Transverse colon (tissue), 4 donors: ENCODE data around the gene NPPB. TPM values are rescaled to one million over a fixed set of nuclear protein-coding genes. Genes with fewer than 3 reads are reported as not detected.

ENCODE experiments used
- DNase-seq: peaks from one replicate; pipeline ENCODE4 v3.0.0-alpha.2; 2019
- H3K27ac ChIP-seq, 4 donors: fragments of 200-600 bp; sonication (generic); 2 replicates each; pipeline ENCODE4 v1.5.1; 2016 to 2018; ENCODE audit warnings: inconsistent platforms in 4 of 4
- H3K27me3 ChIP-seq: fragments of 200-600 bp; sonication (generic); 2 replicates; pipeline ENCODE4 v1.5.1; 2017; ENCODE audit warnings: inconsistent platforms
- H3K36me3 ChIP-seq, 4 donors: fragments of 200-600 bp; sonication (generic); 2 replicates each; pipeline ENCODE4 v1.5.1; 2017 to 2019; ENCODE audit warnings: inconsistent platforms in 4 of 4
- H3K4me1 ChIP-seq, 4 donors: fragments of 200-600 bp; sonication (generic); 2 replicates each; pipeline ENCODE4 v1.5.1; 2017 to 2020; ENCODE audit warnings: inconsistent platforms in 4 of 4
- H3K4me3 ChIP-seq, 4 donors: fragments of 200-600 bp; sonication (generic); 1 replicate in 1 of 4; 2 replicates in 3 of 4; pipeline versions ENCODE4 v1.5.1 to v1.6.1; 2017 to 2019; ENCODE audit warnings: inconsistent platforms in 4 of 4
- H3K9me3 ChIP-seq, 2 donors: fragments of 200-600 bp; sonication (generic); 2 replicates each; pipeline ENCODE4 v1.5.1; 2017 to 2019; ENCODE audit warnings: inconsistent platforms in 2 of 2
- CTCF ChIP-seq, 5 experiments: fragments of 200-600 bp in 3 of 5; fragments of 450-650 bp in 2 of 5; sonication (generic) in 3 of 5; IDR thresholded peaks; 1 replicate in 2 of 5; 2 replicates in 3 of 5; pipeline ENCODE4 v1.5.1; 2016 to 2017; ENCODE audit warnings: antibody characterized with exemption in 5 of 5, inconsistent platforms in 3 of 5, mild to moderate bottlenecking in 2 of 5, moderate library complexity in 1 of 5
- EP300 ChIP-seq: sonication (generic); formaldehyde crosslinking; IDR thresholded peaks from one replicate; pipeline ENCODE4 v1.6.1; 2017; ENCODE audit warnings: antibody characterized with exemption, low read depth
- POLR2A ChIP-seq: fragments of 450-650 bp; IDR thresholded peaks from one replicate; pipeline ENCODE4 v1.6.1; 2016; ENCODE audit warnings: antibody characterized with exemption, mild to moderate bottlenecking, moderate library complexity
- POLR2AphosphoS5 ChIP-seq, 3 donors: sonication (generic); formaldehyde crosslinking; IDR thresholded peaks; one replicate each; pipeline ENCODE4 v1.6.1; 2016; ENCODE audit warnings: antibody characterized with exemption in 3 of 3
- WGBS, 2 donors: methylation state at CpG; one replicate each; pipeline ENCODE4 v1.1.5; 2018; ENCODE audit warnings: low coverage in 1 of 2; 5-methylcytosine and 5-hydroxymethylcytosine counted together
- in situ Hi-C, 4 donors: fragments of 200-750 bp; cut with MboI; loops; one replicate each; pipeline versions ENCODE4 v1.15.0 to v1.15.1; 2017; ENCODE audit warnings: low sequenced_read_pairs in 3 of 4, low pct_ligation_motif_present in 1 of 4, low pct_unique_long_range_greater_than_20kb in 1 of 4
- intact Hi-C: fragments of 100-400 bp; cut with DNase I; formaldehyde crosslinking; loops from one replicate; pipeline ENCODE4 v1.15.1; 2023; ENCODE audit warnings: low total_unique reads
- total RNA-seq, 4 donors: library from RNA; depleted of rRNA; stranded (reverse); fragments of >200 nt; gene quantifications; one replicate each; pipeline ENCODE4 v1.1.0, GENCODE V29; 2016

Gene NPPB
- total RNA-seq, 4 donors from 2014 or later = not detected

GRCh38 chr1:11856698-11857097 is 2.0 kb downstream of the NPPB start:
- Histone ChIP-seq H3K9me3 (no peaks in the 10 kb centered on the region), H3K4me3 (no peak overlapping the region), H3K4me1 (peaks cover 0 to 4% (median 0%) of the 10 kb centered on the region in 4 donors), H3K27ac (no peak overlapping the region), H3K27me3 (peaks cover 69% of the 10 kb centered on the region), H3K36me3 (no peaks in the 10 kb centered on the region)
- no peak for DNase-seq
- TF ChIP-seq EP300 (no peak), POLR2A (no peak), CTCF (IDR thresholded peaks at IDR 0.05) (no peak), POLR2AphosphoS5 (IDR thresholded peaks at IDR 0.05) (no peak)
- in situ Hi-C loops (no loop called here), intact Hi-C loops (no loop called here)
- 49% methylated on average over 3 of the region's 3 CpGs; no CpG with 5 or more reads in 1 of the 2 donors for WGBS, 2 donors

- TF ChIP-seq EP300 (no peak), CTCF (IDR thresholded peaks at IDR 0.05) (no peak), POLR2AphosphoS5 (IDR thresholded peaks at IDR 0.05) (no peak)
- Histone ChIP-seq H3K9me3 (no peaks in the 10 kb centered on the region), H3K4me3 (no peak overlapping the region), H3K36me3 (no peaks in the 10 kb centered on the region), H3K27ac (no peak overlapping the region), H3K27me3 (peaks cover 57% of the 10 kb centered on the region), H3K4me1 (peaks cover 0 to 4% (median 0%) of the 10 kb centered on the region in 4 donors)
- DNase-seq = no peak
- intact Hi-C loops = no loop called here
- 51 to 76% methylated on average over 8 of the region's 8 CpGs for WGBS, 2 donors
- in situ Hi-C loops = no loop called here
Measured at GRCh38 chr1:11855430-11855829, 3.3 kb downstream of the NPPB start.

- Histone ChIP-seq H3K36me3 (no peaks in the 10 kb centered on the region), H3K4me1 (peaks cover 0 to 4% (median 0%) of the 10 kb centered on the region in 4 donors), H3K27me3 (peaks cover 47% of the 10 kb centered on the region), H3K9me3 (no peaks in the 10 kb centered on the region), H3K27ac (no peak overlapping the region), H3K4me3 (no peak overlapping the region)
- 54% methylated on average over 8 of the region's 8 CpGs; no CpG with 5 or more reads in 1 of the 2 donors for WGBS, 2 donors
- no peak for TF ChIP-seq POLR2AphosphoS5 (IDR thresholded peaks at IDR 0.05)
- TF ChIP-seq EP300 = no peak
- no peak for TF ChIP-seq CTCF (IDR thresholded peaks at IDR 0.05)
- TF ChIP-seq POLR2A = no peak
- DNase-seq = no peak
- intact Hi-C loops (no loop called here), in situ Hi-C loops (no loop called here)
Measured at GRCh38 chr1:11854519-11854918, 4.2 kb downstream of the NPPB start.

- 64% methylated on average over 7 of the region's 7 CpGs; no CpG with 5 or more reads in 1 of the 2 donors for WGBS, 2 donors
- DNase-seq = no peak
- Histone ChIP-seq H3K4me3 (no peak overlapping the region), H3K27ac (no peak overlapping the region), H3K9me3 (no peaks in the 10 kb centered on the region), H3K4me1 (no peaks in the 10 kb centered on the region), H3K36me3 (no peaks in the 10 kb centered on the region), H3K27me3 (peaks cover 16% of the 10 kb centered on the region)
- TF ChIP-seq POLR2AphosphoS5 (IDR thresholded peaks at IDR 0.05) = no peak
- TF ChIP-seq POLR2A = no peak
- no peak for TF ChIP-seq EP300
- no peak for TF ChIP-seq CTCF (IDR thresholded peaks at IDR 0.05)
- in situ Hi-C loops (no loop called here), intact Hi-C loops (no loop called here)
Measured at GRCh38 chr1:11851180-11851579, 7.6 kb downstream of the NPPB start.
